Trophoblast cell (in vitro differentiated cells and primary cell): ENCODE data around the gene PDE4B.
A peak's percentile ranks its signal among the peaks of the same experiment; 100 is the strongest.

Experiments used
- DNase-seq, 2 donors: peaks; one replicate each; pipeline ENCODE4 v3.0.0-alpha.2; 2016
- H2AFZ ChIP-seq: 2 replicates; pipeline ENCODE4 v1.6.1; 2013; ENCODE audit warnings: low read length, moderate library complexity, mild to moderate bottlenecking; ENCODE audit not compliant: insufficient read depth, poor library complexity
- H2AK5ac ChIP-seq: 2 replicates; pipeline ENCODE4 v1.6.1; 2013; ENCODE audit warnings: mild to moderate bottlenecking, low read length
- H2BK120ac ChIP-seq: 2 replicates; pipeline ENCODE4 v1.6.1; 2013; ENCODE audit warnings: low read length, mild to moderate bottlenecking, moderate library complexity; ENCODE audit not compliant: insufficient read depth, poor library complexity
- H2BK12ac ChIP-seq: 2 replicates; pipeline ENCODE4 v1.6.1; 2013; ENCODE audit warnings: mild to moderate bottlenecking, low read length, moderate library complexity
- H2BK5ac ChIP-seq: 2 replicates; pipeline ENCODE4 v1.6.1; 2013; ENCODE audit warnings: low read length, low read depth, moderate library complexity, mild to moderate bottlenecking; ENCODE audit not compliant: poor library complexity
- H3K14ac ChIP-seq: 2 replicates; pipeline ENCODE4 v1.6.1; 2013; ENCODE audit warnings: mild to moderate bottlenecking, low read length
- H3K18ac ChIP-seq: 2 replicates; pipeline ENCODE4 v1.6.1; 2013; ENCODE audit warnings: mild to moderate bottlenecking, low read length
- H3K23ac ChIP-seq: 2 replicates; pipeline ENCODE4 v1.6.1; 2013; ENCODE audit warnings: low read length
- H3K27ac ChIP-seq: 2 replicates; pipeline ENCODE4 v1.5.1; 2013; ENCODE audit warnings: low read depth, mild to moderate bottlenecking, inconsistent platforms, low read length, moderate library complexity
- H3K27me3 ChIP-seq: 2 replicates; pipeline ENCODE4 v1.6.1; 2013; ENCODE audit warnings: inconsistent platforms, mild to moderate bottlenecking, low read length, moderate library complexity; ENCODE audit not compliant: insufficient read depth
- H3K36me3 ChIP-seq, 2 experiments: 1 replicate in 1 of 2; 2 replicates in 1 of 2; pipeline ENCODE4 v1.6.1; 2013; ENCODE audit warnings: low read length in 2 of 2, mild to moderate bottlenecking in 2 of 2, moderate library complexity in 1 of 2; ENCODE audit not compliant: insufficient read depth in 2 of 2, control insufficient read depth in 1 of 2
- H3K4ac ChIP-seq: 2 replicates; pipeline ENCODE4 v1.6.1; 2013; ENCODE audit warnings: low read depth, mild to moderate bottlenecking, low read length, moderate library complexity
- H3K4me1 ChIP-seq, 2 experiments: 1 replicate in 1 of 2; 2 replicates in 1 of 2; pipeline ENCODE4 v1.6.1; 2013; ENCODE audit warnings: low read length in 2 of 2, mild to moderate bottlenecking in 2 of 2, moderate library complexity in 1 of 2; ENCODE audit not compliant: insufficient read depth in 2 of 2, control insufficient read depth in 1 of 2
- H3K4me2 ChIP-seq: 2 replicates; pipeline ENCODE4 v1.6.1; 2013; ENCODE audit warnings: inconsistent platforms, mild to moderate bottlenecking, low read length, moderate library complexity
- H3K4me3 ChIP-seq: 2 replicates; pipeline ENCODE4 v1.5.1; 2013; ENCODE audit warnings: mild to moderate bottlenecking, low read depth, low read length, inconsistent platforms
- H3K79me1 ChIP-seq: one replicate; pipeline ENCODE4 v1.6.1; 2013; ENCODE audit warnings: low read length
- H3K79me2 ChIP-seq: 2 replicates; pipeline ENCODE4 v1.6.1; 2013; ENCODE audit warnings: low read length, mild to moderate bottlenecking; ENCODE audit not compliant: control insufficient read depth, insufficient read depth, poor library complexity
- H3K9ac ChIP-seq: 2 replicates; pipeline ENCODE4 v1.6.1; 2013; ENCODE audit warnings: mild to moderate bottlenecking, low read length
- H3K9me3 ChIP-seq: 2 replicates; pipeline ENCODE4 v1.6.1; 2013; ENCODE audit warnings: low read depth, mild to moderate bottlenecking, control low read depth, inconsistent platforms, low read length; ENCODE audit not compliant: insufficient read depth
- H4K12ac ChIP-seq: 2 replicates; pipeline ENCODE4 v1.6.1; 2013; ENCODE audit warnings: low read depth, mild to moderate bottlenecking, low read length, moderate library complexity
- H4K8ac ChIP-seq: 2 replicates; pipeline ENCODE4 v1.6.1; 2013; ENCODE audit warnings: low read depth, mild to moderate bottlenecking, low read length, moderate library complexity
- H4K91ac ChIP-seq: one replicate; pipeline ENCODE4 v1.6.1; 2013; ENCODE audit warnings: low read depth, mild to moderate bottlenecking, low read length, moderate library complexity
- WGBS: extraction: QIAGEN DNeasy Blood & Tissue Kit; methylation state at CpG from one replicate; pipeline ENCODE4 v1.1.7; 2013; ENCODE audit warnings: missing lambda C conversion rate; ENCODE audit not compliant: insufficient read length, insufficient coverage; ENCODE audit errors: extremely low coverage; 5-methylcytosine and 5-hydroxymethylcytosine counted together

Gene PDE4B

GRCh38 chr1:66271216-66271903 lies 478.7 kb downstream of the PDE4B start:
- WGBS, result no CpG with 5 or more reads among the region's 8 CpGs
- peaks cover 5% of the 10 kb centered on the region in 2 experiments for H3K4me1 ChIP-seq

GRCh38 chr1:66271904-66272254 lies 479.2 kb downstream of the PDE4B start:
- peaks cover 5% of the 10 kb centered on the region in 2 experiments for H3K4me1 ChIP-seq
- no peaks in the 10 kb centered on the region for H3K9me3 ChIP-seq
- H2BK5ac ChIP-seq, result peak overlapping the region; percentile 8
- peak overlapping the region; percentile 4 for H3K18ac ChIP-seq
- H2AK5ac ChIP-seq, result no peak overlapping the region
- H3K9ac ChIP-seq, result no peak overlapping the region
- H3K14ac ChIP-seq, result peak overlapping the region; percentile 8
- H3K27ac ChIP-seq, result peak overlapping the region; percentile 53
- H2AFZ ChIP-seq, result peak overlapping the region; percentile 9
- WGBS, result no CpG with 5 or more reads among the region's 5 CpGs
- no peak overlapping the region for H3K4me2 ChIP-seq
- H4K91ac ChIP-seq, result peak overlapping the region; percentile 22
- no peak overlapping the region for H3K23ac ChIP-seq
- H2BK12ac ChIP-seq, result peak overlapping the region; percentile 27
- peak overlapping the region; percentile 31 for H4K8ac ChIP-seq
- H3K79me1 ChIP-seq, result peaks cover 9% of the 10 kb centered on the region
- no peak for DNase-seq
- no peak overlapping the region for H3K4me3 ChIP-seq
- H3K36me3 ChIP-seq, result no peaks in the 10 kb centered on the region
- peak overlapping the region; percentile 37 for H2BK120ac ChIP-seq
- no peaks in the 10 kb centered on the region for H3K79me2 ChIP-seq
- no peak overlapping the region for H4K12ac ChIP-seq
- H3K27me3 ChIP-seq, result no peaks in the 10 kb centered on the region
- H3K4ac ChIP-seq, result no peak overlapping the region

More at GRCh38 chr1:66271216-66271903, 478.7 kb downstream of the PDE4B start:
- Histone ChIP-seq H3K4me2 (peak overlapping the region; percentile 5), H2AK5ac (no peak overlapping the region), H3K4me3 (no peak overlapping the region), H3K18ac (no peak overlapping the region), H2BK5ac (no peak overlapping the region), H3K36me3 (no peaks in the 10 kb centered on the region), H3K23ac (no peak overlapping the region), H4K8ac (no peak overlapping the region), H2BK12ac (peak overlapping the region; percentile 27), H3K14ac (no peak overlapping the region), H3K9me3 (no peaks in the 10 kb centered on the region), H3K9ac (no peak overlapping the region), H4K91ac (peak overlapping the region; percentile 22), H2BK120ac (peak overlapping the region; percentile 37), H4K12ac (no peak overlapping the region), H3K27ac (peak overlapping the region; percentile 53), H3K79me2 (no peaks in the 10 kb centered on the region), H3K4ac (no peak overlapping the region), H3K27me3 (no peaks in the 10 kb centered on the region), H2AFZ (no peak overlapping the region), H3K79me1 (peaks cover 9% of the 10 kb centered on the region)
- DNase-seq, result peak; percentile 86 to 95

GRCh38 chr1:66273656-66274055 lies 481.0 kb downstream of the PDE4B start:
- Histone ChIP-seq H3K4me3 (no peak overlapping the region), H3K9me3 (no peaks in the 10 kb centered on the region), H4K8ac (no peak overlapping the region), H4K91ac (no peak overlapping the region), H4K12ac (no peak overlapping the region), H3K18ac (no peak overlapping the region), H3K27ac (no peak overlapping the region), H2BK12ac (no peak overlapping the region), H3K14ac (no peak overlapping the region), H3K79me2 (no peaks in the 10 kb centered on the region), H3K36me3 (no peaks in the 10 kb centered on the region), H3K79me1 (peaks cover 9% of the 10 kb centered on the region), H2AK5ac (no peak overlapping the region), H3K4me1 (peaks cover 5% of the 10 kb centered on the region in 2 experiments), H3K4ac (no peak overlapping the region), H2AFZ (no peak overlapping the region), H2BK120ac (no peak overlapping the region), H3K23ac (no peak overlapping the region), H3K4me2 (no peak overlapping the region), H3K9ac (no peak overlapping the region), H2BK5ac (no peak overlapping the region), H3K27me3 (no peaks in the 10 kb centered on the region)
- no peak for DNase-seq
- WGBS, result no CpG with 5 or more reads among the region's 2 CpGs

- Histone ChIP-seq H2BK12ac (no peak overlapping the region), H2BK120ac (no peak overlapping the region), H3K79me1 (peaks cover 9% of the 10 kb centered on the region), H3K4me2 (no peak overlapping the region), H3K4me3 (no peak overlapping the region), H3K79me2 (no peaks in the 10 kb centered on the region), H3K14ac (no peak overlapping the region), H3K36me3 (no peaks in the 10 kb centered on the region), H3K18ac (no peak overlapping the region), H3K27me3 (no peaks in the 10 kb centered on the region), H3K27ac (no peak overlapping the region), H3K4me1 (peaks cover 5% of the 10 kb centered on the region in 2 experiments), H4K8ac (no peak overlapping the region), H3K9ac (no peak overlapping the region), H4K91ac (no peak overlapping the region), H3K4ac (no peak overlapping the region), H2AK5ac (no peak overlapping the region), H4K12ac (no peak overlapping the region), H2AFZ (no peak overlapping the region), H3K9me3 (no peaks in the 10 kb centered on the region), H3K23ac (no peak overlapping the region), H2BK5ac (no peak overlapping the region)
- DNase-seq, result no peak
- WGBS, result no CpG with 5 or more reads among the region's 1 CpG
These were observed 481.9 kb downstream of the PDE4B start for GRCh38 chr1:66274634-66275033.
